ENCODE measurements around the gene SNX25. TPM values are rescaled to one million over a fixed set of nuclear protein-coding genes. Genes with fewer than 3 reads are reported as not detected.

The SNX25 gene
- total RNA-seq, 1 donor from 2014 or later = 55.4 TPM

DNA sequence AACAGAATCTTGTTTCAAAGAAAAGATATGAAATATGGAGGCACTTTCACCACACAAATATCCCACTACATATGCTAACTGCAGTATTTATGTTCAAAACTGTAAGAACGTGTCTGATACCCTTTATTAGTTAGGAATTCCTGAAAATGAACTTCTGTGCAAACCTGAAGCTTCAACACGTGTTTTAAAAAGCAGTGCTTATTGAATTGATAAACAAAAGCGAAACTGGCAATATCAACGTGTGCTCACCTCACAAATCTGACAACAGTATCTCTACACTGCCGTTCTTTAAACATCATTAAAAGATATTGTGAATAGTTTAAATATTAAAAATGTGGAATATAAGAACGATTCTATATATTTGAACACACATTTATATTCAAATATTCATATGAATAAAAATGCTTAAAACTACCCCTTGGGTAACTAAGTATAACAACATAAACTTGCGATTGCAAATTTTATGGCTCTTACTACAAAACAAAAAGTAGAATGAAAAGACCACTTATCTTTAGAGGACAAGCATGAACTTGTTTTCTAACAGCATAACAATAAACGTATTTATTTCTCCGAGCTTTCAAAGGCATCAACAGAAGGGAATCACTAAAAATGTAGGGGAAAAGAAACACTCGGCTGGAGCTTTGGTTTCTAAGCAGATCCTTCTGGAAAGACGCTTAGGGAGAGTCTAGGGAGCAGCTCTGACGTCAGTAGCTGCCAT lies 186.0 kb downstream of the SNX25 start, which contains the start of gene LRP2BP:
TSS of gene LRP2BP (minus strand) at position 687 of the 718 bp plus-strand sequence. CDS start 17,738 bp downstream, outside the sequence.
- FAIRE-seq (peak; percentile 55), DNase-seq (ENCODE audit: low spot score in 2 of 2) (peak in 1 of 2 donors; percentile 82)

DNA sequence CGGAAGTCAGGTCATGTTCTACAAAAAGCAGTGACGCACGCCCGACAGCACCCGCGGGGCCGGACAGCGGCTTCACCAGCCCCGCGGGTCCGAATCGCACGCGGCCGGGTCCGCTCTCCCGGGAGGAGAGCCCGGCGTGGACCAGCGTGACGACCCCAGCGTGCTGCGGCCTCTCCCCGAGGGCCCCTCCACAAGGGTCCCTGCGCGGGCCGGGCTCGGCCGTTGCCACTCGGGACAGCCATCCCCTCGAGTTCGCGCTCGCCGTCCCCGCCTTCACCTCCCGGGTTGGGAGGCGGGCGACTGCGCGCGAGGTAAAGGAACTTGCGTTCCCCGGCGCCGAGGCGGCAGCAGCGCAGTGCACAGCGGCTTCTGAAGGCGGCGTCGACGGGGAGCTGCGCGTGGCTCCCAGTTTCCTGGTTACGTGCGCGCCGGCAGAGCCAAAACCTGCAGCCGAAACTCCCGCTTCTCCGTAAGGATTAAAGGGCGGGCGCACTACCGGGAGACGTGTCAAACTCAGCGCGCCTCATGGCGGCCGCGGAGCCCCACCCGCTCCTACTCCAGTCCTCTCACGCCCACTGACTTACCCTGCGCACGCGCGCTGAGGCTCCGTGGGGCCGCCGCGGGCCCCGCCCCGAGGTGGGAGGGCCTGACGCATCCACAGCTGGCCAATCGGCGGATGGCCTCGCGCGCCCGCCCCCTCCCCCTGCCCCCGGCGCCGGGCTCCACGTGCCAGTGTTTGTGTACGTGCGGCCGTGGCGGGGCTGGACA lies 186.7 kb downstream of the SNX25 start:
- FAIRE-seq = no peak

GRCh38 chr4:185396724-185397385 lies 187.5 kb downstream of the SNX25 start, which contains the start of gene ANKRD37:
ANKRD37 (plus strand) TSS chr4:185396841; CDS start chr4:185396924, 83 bp downstream.
- FAIRE-seq = no peak
- DNase-seq (ENCODE audit: low spot score in 2 of 2) = no peak

More for the DNA sequence above, 186.7 kb downstream of the SNX25 start:
- DNase-seq (ENCODE audit: low spot score in 2 of 2) = peak; percentile 97

GRCh38 chr4:185398618-185399017 lies 189.2 kb downstream of the SNX25 start:
- DNase-seq (ENCODE audit: low spot score in 2 of 2) (no peak), FAIRE-seq (no peak)

- DNase-seq (ENCODE audit: low spot score in 2 of 2) = no peak
- no peak for FAIRE-seq
Measured at GRCh38 chr4:185399466-185399865, 190.1 kb downstream of the SNX25 start.

- FAIRE-seq = no peak
- no peak for DNase-seq (ENCODE audit: low spot score in 2 of 2)
Measured at GRCh38 chr4:185404031-185404430, 194.6 kb downstream of the SNX25 start.

DNA sequence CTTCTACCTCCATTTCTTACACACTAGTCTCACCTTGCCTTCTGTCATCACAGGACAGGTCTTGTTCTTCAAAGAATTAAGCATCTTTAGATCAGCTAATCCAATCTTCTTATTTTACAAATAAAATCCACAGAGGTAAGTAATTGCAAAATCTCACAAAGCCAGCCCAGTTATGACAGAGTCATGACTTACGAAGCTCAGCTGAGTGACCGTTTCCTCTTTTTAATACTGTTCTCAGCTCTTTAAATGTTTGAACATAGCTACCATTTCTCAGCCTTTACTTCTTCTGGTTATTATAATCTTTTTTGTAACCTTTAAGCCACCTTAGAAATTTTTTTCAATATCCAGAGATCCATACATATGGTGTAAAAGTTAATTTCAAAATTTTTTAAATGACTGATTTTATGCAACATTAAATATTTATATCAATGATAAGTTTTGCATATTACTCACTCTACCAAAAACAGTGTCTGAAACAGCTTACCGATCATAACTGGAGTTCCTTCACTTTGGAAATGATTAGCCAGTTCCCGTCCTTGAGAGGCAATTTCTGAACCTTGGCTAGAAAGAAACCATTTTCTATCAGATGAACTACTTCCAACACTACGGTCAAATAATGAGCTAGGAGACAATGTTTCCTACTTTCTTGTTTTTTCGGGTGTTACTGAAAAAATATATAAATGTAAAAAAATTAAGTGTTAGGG lies 196.1 kb downstream of the SNX25 start:
- DNase-seq (ENCODE audit: low spot score in 2 of 2) (no peak), FAIRE-seq (no peak)

DNA sequence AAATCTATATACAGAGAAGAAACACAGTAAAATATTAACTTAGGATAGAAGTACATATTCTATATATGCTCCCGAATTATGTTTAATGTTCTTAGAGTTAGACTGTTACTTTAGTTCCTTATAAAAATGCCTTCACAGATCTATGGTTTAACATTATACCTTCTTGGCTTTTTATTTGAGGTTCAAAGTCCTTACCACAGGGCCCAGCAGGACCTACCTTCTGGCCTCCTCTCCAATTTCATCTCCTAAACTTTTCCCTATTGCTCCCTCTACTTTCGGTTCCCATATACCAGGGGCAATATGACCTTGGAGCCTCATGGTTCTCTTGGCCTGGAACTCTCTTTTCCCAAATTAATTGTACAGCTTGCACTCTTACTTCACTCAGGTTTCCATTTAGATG lies 199.0 kb downstream of the SNX25 start:
- DNase-seq (ENCODE audit: low spot score in 2 of 2) (no peak), FAIRE-seq (no peak)

DNA sequence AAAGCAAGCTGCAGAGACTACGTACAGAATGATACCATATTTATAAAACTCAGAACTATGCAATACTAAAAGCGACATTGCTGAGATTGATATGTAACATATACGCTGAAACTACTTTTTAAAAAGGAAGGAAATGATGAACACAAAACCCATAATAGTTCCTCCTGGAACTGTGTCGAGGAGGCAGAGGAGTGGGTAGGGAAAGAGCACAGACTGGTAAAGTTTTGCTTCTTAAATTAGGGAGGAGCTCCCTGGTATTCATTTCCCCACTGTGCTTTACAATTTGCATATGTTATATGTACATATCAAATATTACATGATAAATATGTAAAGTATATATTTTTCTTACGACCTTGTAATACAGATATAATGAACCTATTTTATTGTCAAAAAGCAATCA lies 202.5 kb downstream of the SNX25 start:
- FAIRE-seq = no peak
- DNase-seq (ENCODE audit: low spot score in 2 of 2) = no peak

GRCh38 chr4:185412412-185412811 lies 203.0 kb downstream of the SNX25 start:
- FAIRE-seq = no peak

More at GRCh38 chr4:185412412-185412811, 203.0 kb downstream of the SNX25 start:
- no peak for DNase-seq (ENCODE audit: low spot score in 2 of 2)

Other genes with a start within 250 kb of the SNX25 start
- not detected for gene HELT, start 191.1 kb upstream of the SNX25 start, total RNA-seq
- gene SLC25A4, start 66.3 kb upstream of the SNX25 start, total RNA-seq = 35.1 TPM
- 62.4 TPM for gene CFAP97, start 5.6 kb upstream of the SNX25 start, total RNA-seq
- gene LRP2BP, start 186.3 kb downstream of the SNX25 start, total RNA-seq = 6.1 TPM
- gene ANKRD37, start 187.2 kb downstream of the SNX25 start, total RNA-seq = 9.4 TPM
- 42.8 TPM for gene UFSP2, start 216.4 kb downstream of the SNX25 start, total RNA-seq

All from frontal cortex (tissue), 4 donors.